ENCODE measurements around the gene RPL10. TPM values are rescaled to one million over a fixed set of nuclear protein-coding genes. Genes with fewer than 3 reads are reported as not detected.

Gene RPL10
- total RNA-seq, 1 experiment from 2014 or later, result 2,110 TPM

GRCh38 chrX:154441564-154441963 is 43.4 kb downstream of the RPL10 start:
- H2BK5ac ChIP-seq (ENCODE audit: insufficient read length, low read length), result no peak overlapping the region
- no peak for DNase-seq
- H2BK15ac ChIP-seq (ENCODE audit: low read depth, low read length), result no peak overlapping the region
- no peak overlapping the region for H3K56ac ChIP-seq (ENCODE audit: insufficient read length, low read depth, low read length)
- no CpG with 5 or more reads among the region's 11 CpGs for WGBS (ENCODE audit: extremely low coverage, insufficient read length, low lambda C conversion rate)
- no peak overlapping the region for H2BK120ac ChIP-seq (ENCODE audit: low read depth, low read length, poor library complexity, severe bottlenecking)
- H3K9ac ChIP-seq (ENCODE audit: extremely low read depth, insufficient read length, low read length), result no peak overlapping the region
- H3K27ac ChIP-seq (ENCODE audit: insufficient read length, low read depth, low read length), result no peak overlapping the region
- H3K14ac ChIP-seq (ENCODE audit: insufficient read depth, low read length), result no peak overlapping the region
- no peak overlapping the region for H3K4ac ChIP-seq (ENCODE audit: low read depth, low read length)
- H4K5ac ChIP-seq (ENCODE audit: insufficient read length, low read depth, low read length), result no peak overlapping the region
- Mint-ChIP-seq H3K4me3 (no peak overlapping the region), H3K27ac (no peak overlapping the region), H3K4me1 (peaks cover 8 to 10% of the 10 kb centered on the region in 2 experiments), H3K27me3 (ENCODE audit: low read depth) (no peaks in the 10 kb centered on the region; the same call in 1 of the 2 replicates), H3K9me3 (peaks cover 56 to 75% of the 10 kb centered on the region in 2 experiments), H3K36me3 (ENCODE audit: insufficient read depth in 1 of 3, low read depth in 3 of 3) (peaks cover 21 to 60% (median 57%) of the 10 kb centered on the region in 3 experiments; a peak in 6 of 7 replicates)
- no peaks in the 10 kb centered on the region for H3K27me3 ChIP-seq (ENCODE audit: insufficient read depth, low read length)
- H3K9me3 ChIP-seq (ENCODE audit: control insufficient read depth, low read depth, low read length), result peaks cover 28% of the 10 kb centered on the region
- peaks cover 10% of the 10 kb centered on the region for H3K23me2 ChIP-seq (ENCODE audit: insufficient read length, low read depth, low read length, poor library complexity, severe bottlenecking)
- no peak overlapping the region for H2BK12ac ChIP-seq (ENCODE audit: insufficient read length, low read depth, low read length)
- H2AK5ac ChIP-seq (ENCODE audit: insufficient read length, low read length), result no peak overlapping the region
- peaks cover 2% of the 10 kb centered on the region; the same call in 1 of the 2 replicates for H3K79me2 ChIP-seq (ENCODE audit: insufficient read depth, low read length)
- no peaks in the 10 kb centered on the region for H3K79me1 ChIP-seq (ENCODE audit: insufficient read depth, low read depth, low read length, poor library complexity, severe bottlenecking)
- no peak overlapping the region for H3T11ph ChIP-seq (ENCODE audit: low read length)
- no peaks in the 10 kb centered on the region for H3K4me1 ChIP-seq (ENCODE audit: insufficient read depth, low read length)
- H2BK20ac ChIP-seq (ENCODE audit: low read depth, low read length, poor library complexity, severe bottlenecking), result no peak overlapping the region
- H4K20me1 ChIP-seq (ENCODE audit: control insufficient read depth, insufficient read depth, insufficient read length), result no peaks in the 10 kb centered on the region
- no peak for TF ChIP-seq CTCF (conservative IDR thresholded peaks at IDR 0.05)
- no peak overlapping the region for H3K4me2 ChIP-seq (ENCODE audit: insufficient read depth, insufficient read length, low read length)
- no peak overlapping the region for H4K91ac ChIP-seq (ENCODE audit: insufficient read length, low read depth, low read length)
- H2AFZ ChIP-seq (ENCODE audit: low read length), result no peak overlapping the region
- H3K23ac ChIP-seq (ENCODE audit: insufficient read length, low read depth, low read length), result no peak overlapping the region
- H4K8ac ChIP-seq (replicated peaks; ENCODE audit: insufficient read length, low read depth, low read length), result no peak overlapping the region
- no peak overlapping the region for H3K18ac ChIP-seq (ENCODE audit: insufficient read length, low read depth, low read length)
